ENCODE measurements around the gene DNAH10.

DNAH10 gene

GRCh38 chr12:123845881-123846280 is 83.8 kb downstream of the DNAH10 start:
- no peak for DNase-seq (ENCODE audit: low read depth)

- DNase-seq (ENCODE audit: low read depth): no peak
Observed at GRCh38 chr12:123846340-123846739, 84.2 kb downstream of the DNAH10 start.

- no peak for DNase-seq (ENCODE audit: low read depth)
Observed at GRCh38 chr12:123847019-123847418, 84.9 kb downstream of the DNAH10 start.

GRCh38 chr12:123847876-123848275 is 85.8 kb downstream of the DNAH10 start:
- no peak for DNase-seq (ENCODE audit: low read depth)

- DNase-seq (ENCODE audit: low read depth): no peak
Observed at GRCh38 chr12:123849517-123849916, 87.4 kb downstream of the DNAH10 start.

GRCh38 chr12:123850246-123851134 is 88.4 kb downstream of the DNAH10 start:
- DNase-seq (ENCODE audit: low read depth): no peak

GRCh38 chr12:123853396-123854070 is 91.4 kb downstream of the DNAH10 start:
- DNase-seq (ENCODE audit: low read depth): no peak

- DNase-seq (ENCODE audit: low read depth): no peak
Observed at GRCh38 chr12:123854232-123854631, 92.1 kb downstream of the DNAH10 start.

GRCh38 chr12:123854918-123855317 is 92.8 kb downstream of the DNAH10 start:
- DNase-seq (ENCODE audit: low read depth): no peak

- no peak for DNase-seq (ENCODE audit: low read depth)
Observed at GRCh38 chr12:123856681-123857080, 94.6 kb downstream of the DNAH10 start.

- DNase-seq (ENCODE audit: low read depth): no peak
Observed at GRCh38 chr12:123858176-123858575, 96.1 kb downstream of the DNAH10 start.

- DNase-seq (ENCODE audit: low read depth): no peak
Observed at GRCh38 chr12:123859035-123859434, 96.9 kb downstream of the DNAH10 start.

- DNase-seq (ENCODE audit: low read depth): no peak
Observed at GRCh38 chr12:123860377-123860776, 98.3 kb downstream of the DNAH10 start.

GRCh38 chr12:123861392-123861791 is 99.3 kb downstream of the DNAH10 start:
- DNase-seq (ENCODE audit: low read depth): no peak

- no peak for DNase-seq (ENCODE audit: low read depth)
Observed at GRCh38 chr12:123867141-123867540, 105.0 kb downstream of the DNAH10 start.

- DNase-seq (ENCODE audit: low read depth): no peak
Observed at GRCh38 chr12:123868791-123869190, 106.7 kb downstream of the DNAH10 start.

- no peak for DNase-seq (ENCODE audit: low read depth)
Observed at GRCh38 chr12:123873793-123874192, 111.7 kb downstream of the DNAH10 start.

GRCh38 chr12:123877968-123878367 is 115.9 kb downstream of the DNAH10 start:
- no peak for DNase-seq (ENCODE audit: low read depth)

- DNase-seq (ENCODE audit: low read depth): no peak
Observed at GRCh38 chr12:123879101-123879500, 117.0 kb downstream of the DNAH10 start.

- no peak for DNase-seq (ENCODE audit: low read depth)
Observed at GRCh38 chr12:123879691-123880090, 117.6 kb downstream of the DNAH10 start.

- DNase-seq (ENCODE audit: low read depth): no peak
Observed at GRCh38 chr12:123882161-123882705, 120.1 kb downstream of the DNAH10 start.

- no peak for DNase-seq (ENCODE audit: low read depth)
Observed at GRCh38 chr12:123886258-123886657, 124.2 kb downstream of the DNAH10 start.

- DNase-seq (ENCODE audit: low read depth): no peak
Observed at GRCh38 chr12:123886931-123887582, 125.0 kb downstream of the DNAH10 start.

All from activated gamma-delta T cell treated with anti-CD3 and anti-CD28 coated beads, Interleukin-2, amount 50 U/mL, for 16 hours (primary cell).